Measurements from ENCODE around the gene CHD3.

CHD3 gene

DNA sequence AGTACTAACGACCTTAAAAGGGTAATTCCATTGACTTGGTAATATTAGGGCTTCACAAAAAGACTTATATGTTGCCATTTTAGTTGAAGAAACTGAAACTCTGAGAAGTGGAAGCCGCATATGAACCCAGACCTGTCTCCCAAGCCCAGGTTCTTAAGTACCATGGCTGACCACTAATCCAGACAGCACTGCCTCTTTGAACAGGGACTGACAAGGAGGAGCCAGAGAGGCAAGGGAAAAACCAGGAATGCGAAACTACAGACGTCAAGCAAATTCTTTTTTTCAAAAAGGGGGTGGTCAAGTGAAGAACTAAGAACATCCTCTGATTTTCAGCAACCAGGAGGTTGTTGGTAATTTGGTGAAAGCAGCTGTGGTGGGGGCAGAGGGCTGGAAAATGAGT lies 15.5 kb upstream of the CHD3 start:
- Histone ChIP-seq H3K27ac (replicated peaks) (no peak overlapping the region), H3K27me3 (ENCODE audit: insufficient read depth, poor library complexity, severe bottlenecking) (no peaks in the 10 kb centered on the region), H3K4me3 (replicated peaks; ENCODE audit: insufficient read depth, low read length) (no peak overlapping the region)
- TF ChIP-seq SPI1 (IDR thresholded peaks at IDR 0.05; ENCODE audit: borderline replicate concordance, low read depth), result no peak
- TF ChIP-seq, protein P1, sequence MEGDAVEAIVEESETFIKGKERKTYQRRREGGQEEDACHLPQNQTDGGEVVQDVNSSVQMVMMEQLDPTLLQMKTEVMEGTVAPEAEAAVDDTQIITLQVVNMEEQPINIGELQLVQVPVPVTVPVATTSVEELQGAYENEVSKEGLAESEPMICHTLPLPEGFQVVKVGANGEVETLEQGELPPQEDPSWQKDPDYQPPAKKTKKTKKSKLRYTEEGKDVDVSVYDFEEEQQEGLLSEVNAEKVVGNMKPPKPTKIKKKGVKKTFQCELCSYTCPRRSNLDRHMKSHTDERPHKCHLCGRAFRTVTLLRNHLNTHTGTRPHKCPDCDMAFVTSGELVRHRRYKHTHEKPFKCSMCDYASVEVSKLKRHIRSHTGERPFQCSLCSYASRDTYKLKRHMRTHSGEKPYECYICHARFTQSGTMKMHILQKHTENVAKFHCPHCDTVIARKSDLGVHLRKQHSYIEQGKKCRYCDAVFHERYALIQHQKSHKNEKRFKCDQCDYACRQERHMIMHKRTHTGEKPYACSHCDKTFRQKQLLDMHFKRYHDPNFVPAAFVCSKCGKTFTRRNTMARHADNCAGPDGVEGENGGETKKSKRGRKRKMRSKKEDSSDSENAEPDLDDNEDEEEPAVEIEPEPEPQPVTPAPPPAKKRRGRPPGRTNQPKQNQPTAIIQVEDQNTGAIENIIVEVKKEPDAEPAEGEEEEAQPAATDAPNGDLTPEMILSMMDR (IDR thresholded peaks at IDR 0.05; ENCODE audit: insufficient read depth, low read length), result no peak
- TF ChIP-seq POLR2AphosphoS5 (IDR thresholded peaks at IDR 0.05; ENCODE audit: low read depth), result no peak
- TF ChIP-seq, protein P2, sequence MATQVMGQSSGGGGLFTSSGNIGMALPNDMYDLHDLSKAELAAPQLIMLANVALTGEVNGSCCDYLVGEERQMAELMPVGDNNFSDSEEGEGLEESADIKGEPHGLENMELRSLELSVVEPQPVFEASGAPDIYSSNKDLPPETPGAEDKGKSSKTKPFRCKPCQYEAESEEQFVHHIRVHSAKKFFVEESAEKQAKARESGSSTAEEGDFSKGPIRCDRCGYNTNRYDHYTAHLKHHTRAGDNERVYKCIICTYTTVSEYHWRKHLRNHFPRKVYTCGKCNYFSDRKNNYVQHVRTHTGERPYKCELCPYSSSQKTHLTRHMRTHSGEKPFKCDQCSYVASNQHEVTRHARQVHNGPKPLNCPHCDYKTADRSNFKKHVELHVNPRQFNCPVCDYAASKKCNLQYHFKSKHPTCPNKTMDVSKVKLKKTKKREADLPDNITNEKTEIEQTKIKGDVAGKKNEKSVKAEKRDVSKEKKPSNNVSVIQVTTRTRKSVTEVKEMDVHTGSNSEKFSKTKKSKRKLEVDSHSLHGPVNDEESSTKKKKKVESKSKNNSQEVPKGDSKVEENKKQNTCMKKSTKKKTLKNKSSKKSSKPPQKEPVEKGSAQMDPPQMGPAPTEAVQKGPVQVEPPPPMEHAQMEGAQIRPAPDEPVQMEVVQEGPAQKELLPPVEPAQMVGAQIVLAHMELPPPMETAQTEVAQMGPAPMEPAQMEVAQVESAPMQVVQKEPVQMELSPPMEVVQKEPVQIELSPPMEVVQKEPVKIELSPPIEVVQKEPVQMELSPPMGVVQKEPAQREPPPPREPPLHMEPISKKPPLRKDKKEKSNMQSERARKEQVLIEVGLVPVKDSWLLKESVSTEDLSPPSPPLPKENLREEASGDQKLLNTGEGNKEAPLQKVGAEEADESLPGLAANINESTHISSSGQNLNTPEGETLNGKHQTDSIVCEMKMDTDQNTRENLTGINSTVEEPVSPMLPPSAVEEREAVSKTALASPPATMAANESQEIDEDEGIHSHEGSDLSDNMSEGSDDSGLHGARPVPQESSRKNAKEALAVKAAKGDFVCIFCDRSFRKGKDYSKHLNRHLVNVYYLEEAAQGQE (IDR thresholded peaks at IDR 0.05; ENCODE audit: insufficient replicate concordance, low read depth), result no peak
- TF ChIP-seq GABPA (IDR thresholded peaks at IDR 0.05; ENCODE audit: low read depth), result no peak
- no peak for DNase-seq (ENCODE audit: low read depth in 1 of 2, low spot score in 1 of 2)

DNA sequence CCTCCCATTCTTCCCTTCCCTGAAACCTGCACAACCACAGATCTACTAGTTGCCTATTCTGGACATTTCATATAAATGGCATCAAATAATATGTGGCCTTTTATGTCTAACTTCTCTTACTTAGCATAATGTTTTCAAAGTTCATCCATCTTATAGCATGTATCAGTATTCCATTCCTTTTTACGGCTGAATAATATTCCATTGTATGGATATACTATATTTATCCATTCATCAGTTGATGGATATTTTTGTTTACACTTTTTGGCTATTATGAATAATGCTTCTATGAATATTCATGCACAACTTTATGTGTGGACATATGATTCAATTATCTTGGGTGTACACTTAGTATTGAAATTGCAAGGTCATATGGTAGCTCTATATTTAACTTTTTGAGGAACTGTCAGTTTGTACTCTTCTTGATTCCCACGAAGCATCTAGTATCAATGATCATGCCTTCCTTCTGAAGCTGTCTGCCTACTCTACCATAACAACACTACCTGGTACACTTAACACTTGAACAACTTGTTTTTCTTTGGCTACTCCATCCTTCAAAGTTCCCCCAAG lies 12.7 kb upstream of the CHD3 start:
- TF ChIP-seq SPI1 (IDR thresholded peaks at IDR 0.05; ENCODE audit: borderline replicate concordance, low read depth), result no peak
- DNase-seq (ENCODE audit: low read depth in 1 of 2, low spot score in 1 of 2), result no peak
- Histone ChIP-seq H3K4me3 (replicated peaks; ENCODE audit: insufficient read depth, low read length) (no peak overlapping the region), H3K27me3 (ENCODE audit: insufficient read depth, poor library complexity, severe bottlenecking) (no peaks in the 10 kb centered on the region), H3K27ac (replicated peaks) (no peak overlapping the region)

DNA sequence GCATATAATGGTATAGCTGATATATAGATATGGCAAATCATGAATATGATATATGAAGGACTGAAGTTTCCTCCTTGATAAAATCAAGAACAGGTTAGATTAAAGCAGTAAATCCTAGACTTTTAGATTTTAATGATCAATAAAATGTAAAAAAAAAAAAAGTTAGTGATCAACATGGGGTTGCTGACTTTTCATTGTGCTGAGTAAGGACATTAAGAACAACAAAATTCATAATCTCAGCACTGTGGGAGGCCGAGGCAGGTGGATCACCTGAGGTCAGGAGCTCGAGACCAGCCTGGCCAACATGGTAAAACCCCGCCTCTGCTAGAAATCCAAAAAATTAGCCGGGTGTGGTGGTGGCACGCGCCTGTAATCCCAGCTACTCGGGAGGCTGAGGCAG lies 10.4 kb upstream of the CHD3 start:
- no peak for DNase-seq (ENCODE audit: low read depth in 1 of 2, low spot score in 1 of 2)
- TF ChIP-seq POLR2AphosphoS5 (IDR thresholded peaks at IDR 0.05; ENCODE audit: low read depth), result no peak
- TF ChIP-seq, protein P1 (IDR thresholded peaks at IDR 0.05; ENCODE audit: insufficient read depth, low read length), result no peak
- TF ChIP-seq, protein P2 (IDR thresholded peaks at IDR 0.05; ENCODE audit: insufficient replicate concordance, low read depth), result no peak
- no peak for TF ChIP-seq SPI1 (IDR thresholded peaks at IDR 0.05; ENCODE audit: borderline replicate concordance, low read depth)
- TF ChIP-seq GABPA (IDR thresholded peaks at IDR 0.05; ENCODE audit: low read depth), result no peak
- no peaks in the 10 kb centered on the region for H3K27me3 ChIP-seq (ENCODE audit: insufficient read depth, poor library complexity, severe bottlenecking)
- no peak overlapping the region for H3K4me3 ChIP-seq (replicated peaks; ENCODE audit: insufficient read depth, low read length)
- H3K27ac ChIP-seq (replicated peaks), result no peak overlapping the region

DNA sequence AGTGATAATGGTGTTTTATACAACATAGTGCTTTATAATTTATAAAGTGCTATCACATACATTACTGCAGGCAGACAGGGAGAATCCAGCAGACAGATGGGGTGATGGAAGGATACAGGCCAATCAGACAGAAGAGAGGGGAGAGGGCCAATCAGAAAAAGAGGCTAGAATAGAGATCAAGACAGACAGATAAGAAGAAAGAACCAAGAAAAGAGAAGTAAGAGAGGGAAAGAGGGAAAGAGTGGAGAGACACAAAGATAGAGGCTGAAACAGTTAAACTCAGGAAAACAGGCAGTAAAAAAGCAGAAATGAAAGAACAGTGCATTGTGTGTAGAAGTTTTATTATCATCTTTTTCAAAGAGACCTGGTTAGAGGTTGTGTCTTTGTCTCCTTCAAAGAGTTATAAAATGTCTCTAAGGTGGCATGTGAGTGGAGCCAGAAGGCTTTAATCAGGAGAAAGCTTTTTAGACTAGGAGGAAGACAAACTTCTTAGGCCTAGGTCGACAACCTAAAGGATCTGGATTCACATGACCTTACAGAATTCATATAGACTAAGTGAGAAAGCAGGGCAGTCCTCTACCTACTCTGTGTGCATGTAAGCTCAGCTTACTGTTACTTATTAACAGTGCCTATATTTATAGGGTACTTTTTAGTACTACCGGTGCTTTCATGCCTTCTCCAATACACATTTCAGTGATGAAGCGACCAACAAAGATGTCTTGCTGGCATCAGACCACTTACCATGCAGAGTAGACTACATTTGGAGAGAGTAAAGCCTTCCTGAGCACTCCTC lies 8.3 kb upstream of the CHD3 start:
- H3K27me3 ChIP-seq (ENCODE audit: insufficient read depth, poor library complexity, severe bottlenecking), result no peaks in the 10 kb centered on the region
- TF ChIP-seq, protein P2 (IDR thresholded peaks at IDR 0.05; ENCODE audit: insufficient replicate concordance, low read depth), result no peak
- TF ChIP-seq, protein P1 (IDR thresholded peaks at IDR 0.05; ENCODE audit: insufficient read depth, low read length), result no peak
- TF ChIP-seq GABPA (IDR thresholded peaks at IDR 0.05; ENCODE audit: low read depth) (no peak), POLR2AphosphoS5 (IDR thresholded peaks at IDR 0.05; ENCODE audit: low read depth) (no peak), SPI1 (IDR thresholded peaks at IDR 0.05; ENCODE audit: borderline replicate concordance, low read depth) (no peak)
- DNase-seq (ENCODE audit: low read depth in 1 of 2, low spot score in 1 of 2), result no peak
- H3K4me3 ChIP-seq (replicated peaks; ENCODE audit: insufficient read depth, low read length), result no peak overlapping the region
- H3K27ac ChIP-seq (replicated peaks), result peak overlapping the region; percentile 53

Measured in HL-60 (cell line).